ENCODE results near the gene NTM. TPM values are rescaled to one million over a fixed set of nuclear protein-coding genes. Genes with fewer than 3 reads are reported as not detected.

The NTM gene
- total RNA-seq, 2 donors from 2014 or later: not detected

GRCh38 chr11:131514062-131514461, 143.6 kb downstream of the NTM start:
- Mint-ChIP-seq H3K4me3 (no peak overlapping the region), H3K36me3 (ENCODE audit: low read depth) (no peaks in the 10 kb centered on the region), H3K4me1 (no peaks in the 10 kb centered on the region), H3K27me3 (no peaks in the 10 kb centered on the region), H3K27ac (no peak overlapping the region)
- ATAC-seq (no peak), DNase-seq (no peak)
- H3K9me3 ChIP-seq (ENCODE audit: control insufficient read depth, low read length, poor library complexity, severe bottlenecking): no peaks in the 10 kb centered on the region

GRCh38 chr11:131518305-131518838, 148.0 kb downstream of the NTM start:
- no peaks in the 10 kb centered on the region for H3K27me3 Mint-ChIP-seq
- no peaks in the 10 kb centered on the region for H3K4me1 Mint-ChIP-seq
- no peaks in the 10 kb centered on the region for H3K36me3 Mint-ChIP-seq (ENCODE audit: low read depth)
- no peak overlapping the region for H3K27ac Mint-ChIP-seq
- H3K9me3 ChIP-seq (ENCODE audit: control insufficient read depth, low read length, poor library complexity, severe bottlenecking): no peaks in the 10 kb centered on the region
- no peak overlapping the region for H3K4me3 Mint-ChIP-seq
- no peak for DNase-seq
- ATAC-seq: no peak

GRCh38 chr11:131522851-131523250, 152.4 kb downstream of the NTM start:
- Mint-ChIP-seq H3K27ac (no peak overlapping the region), H3K27me3 (peaks cover 11% of the 10 kb centered on the region), H3K4me3 (no peak overlapping the region), H3K36me3 (ENCODE audit: low read depth) (no peaks in the 10 kb centered on the region), H3K4me1 (no peaks in the 10 kb centered on the region)
- H3K9me3 ChIP-seq (ENCODE audit: control insufficient read depth, low read length, poor library complexity, severe bottlenecking): no peaks in the 10 kb centered on the region
- ATAC-seq (no peak), DNase-seq (no peak)

GRCh38 chr11:131530407-131530806, 160.0 kb downstream of the NTM start:
- ATAC-seq (no peak), DNase-seq (no peak)
- H3K36me3 Mint-ChIP-seq (ENCODE audit: low read depth): no peaks in the 10 kb centered on the region
- no peak overlapping the region for H3K4me3 Mint-ChIP-seq
- peaks cover 2% of the 10 kb centered on the region for H3K4me1 Mint-ChIP-seq
- no peak overlapping the region for H3K27ac Mint-ChIP-seq
- H3K27me3 Mint-ChIP-seq: peaks cover 16% of the 10 kb centered on the region
- no peaks in the 10 kb centered on the region for H3K9me3 ChIP-seq (ENCODE audit: control insufficient read depth, low read length, poor library complexity, severe bottlenecking)

DNA sequence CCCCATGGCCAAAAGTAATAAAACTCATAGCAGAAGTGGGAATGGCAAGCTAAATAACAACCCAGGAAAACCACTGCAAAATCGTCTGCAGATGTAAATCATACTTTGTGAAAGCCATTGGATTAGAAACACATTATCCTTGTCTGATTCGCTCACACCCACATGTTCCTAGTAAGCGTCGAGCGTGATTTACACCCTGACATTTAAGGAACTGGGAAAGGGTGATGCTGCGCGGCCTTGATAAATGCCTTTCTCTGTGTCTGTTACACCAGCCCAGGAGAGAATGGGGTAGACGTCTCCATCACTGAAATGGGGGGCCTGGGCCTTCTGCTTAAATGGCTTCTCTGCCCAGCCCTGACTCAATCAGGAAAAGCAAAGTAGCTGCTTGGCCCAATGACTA, 162.7 kb downstream of the NTM start:
- ATAC-seq: no peak
- no peak overlapping the region for H3K4me3 Mint-ChIP-seq

DNA sequence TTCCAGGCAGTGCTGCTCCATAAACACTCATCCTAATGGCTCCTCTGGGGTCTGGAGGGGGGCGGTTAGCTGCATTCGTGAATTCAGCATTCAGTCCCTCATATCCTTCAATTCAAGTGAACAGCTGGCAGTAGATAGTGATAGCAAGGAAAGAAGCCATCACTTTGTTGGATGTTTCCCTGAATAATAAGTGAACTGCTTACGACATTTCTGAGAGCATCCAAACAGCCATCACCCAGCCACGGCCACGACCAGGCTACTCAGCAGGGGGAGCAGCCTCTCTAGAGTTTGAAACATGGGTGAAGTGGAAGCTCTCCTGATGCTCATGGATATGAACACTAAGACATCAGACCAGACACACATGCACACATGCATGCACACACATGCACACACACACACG, 163.6 kb downstream of the NTM start:
- no peak for ATAC-seq
- H3K27me3 Mint-ChIP-seq: peaks cover 5% of the 10 kb centered on the region

More for the DNA sequence above, 162.7 kb downstream of the NTM start:
- H3K27ac Mint-ChIP-seq: no peak overlapping the region
- peaks cover 5% of the 10 kb centered on the region for H3K27me3 Mint-ChIP-seq
- H3K4me1 Mint-ChIP-seq: peaks cover 2% of the 10 kb centered on the region
- DNase-seq: no peak
- H3K9me3 ChIP-seq (ENCODE audit: control insufficient read depth, low read length, poor library complexity, severe bottlenecking): no peaks in the 10 kb centered on the region
- H3K36me3 Mint-ChIP-seq (ENCODE audit: low read depth): no peaks in the 10 kb centered on the region

GRCh38 chr11:131534611-131535010, 164.2 kb downstream of the NTM start:
- no peak for DNase-seq
- no peak for ATAC-seq
- H3K9me3 ChIP-seq (ENCODE audit: control insufficient read depth, low read length, poor library complexity, severe bottlenecking): no peaks in the 10 kb centered on the region
- no peak overlapping the region for H3K4me3 Mint-ChIP-seq
- H3K27me3 Mint-ChIP-seq: peaks cover 5% of the 10 kb centered on the region
- no peak overlapping the region for H3K27ac Mint-ChIP-seq
- H3K4me1 Mint-ChIP-seq: peaks cover 2% of the 10 kb centered on the region
- no peaks in the 10 kb centered on the region for H3K36me3 Mint-ChIP-seq (ENCODE audit: low read depth)

More for the DNA sequence above, 163.6 kb downstream of the NTM start:
- no peak overlapping the region for H3K4me3 Mint-ChIP-seq
- H3K4me1 Mint-ChIP-seq: peaks cover 2% of the 10 kb centered on the region
- H3K27ac Mint-ChIP-seq: no peak overlapping the region
- no peaks in the 10 kb centered on the region for H3K36me3 Mint-ChIP-seq (ENCODE audit: low read depth)
- no peaks in the 10 kb centered on the region for H3K9me3 ChIP-seq (ENCODE audit: control insufficient read depth, low read length, poor library complexity, severe bottlenecking)
- DNase-seq: no peak

DNA sequence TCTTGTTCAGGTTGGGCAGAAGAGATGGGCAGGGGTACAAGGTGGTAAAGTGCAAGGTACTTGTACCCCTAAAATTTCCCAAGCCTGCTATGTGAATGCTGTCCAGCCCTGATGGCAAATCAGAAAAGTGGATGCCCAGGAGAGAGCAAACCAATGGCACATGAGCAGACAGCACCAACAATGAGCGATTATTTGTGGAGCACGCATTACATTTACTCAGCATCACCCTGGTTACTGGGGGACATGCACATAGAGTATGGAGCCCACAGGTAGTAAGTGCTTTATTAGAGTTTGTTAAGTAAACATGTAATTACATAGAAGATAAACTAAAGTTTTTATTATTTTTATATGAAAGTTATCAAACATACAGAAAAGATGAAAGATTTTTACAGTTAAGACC, 165.7 kb downstream of the NTM start:
- peaks cover 5% of the 10 kb centered on the region for H3K27me3 Mint-ChIP-seq
- no peak overlapping the region for H3K27ac Mint-ChIP-seq
- peaks cover 2% of the 10 kb centered on the region for H3K4me1 Mint-ChIP-seq
- DNase-seq (no peak), ATAC-seq (no peak)
- no peaks in the 10 kb centered on the region for H3K36me3 Mint-ChIP-seq (ENCODE audit: low read depth)
- H3K4me3 Mint-ChIP-seq: no peak overlapping the region
- H3K9me3 ChIP-seq (ENCODE audit: control insufficient read depth, low read length, poor library complexity, severe bottlenecking): no peaks in the 10 kb centered on the region

GRCh38 chr11:131537196-131537595, 166.8 kb downstream of the NTM start:
- Mint-ChIP-seq H3K4me1 (no peaks in the 10 kb centered on the region), H3K27ac (no peak overlapping the region)

GRCh38 chr11:131537748-131538147, 167.3 kb downstream of the NTM start:
- no peaks in the 10 kb centered on the region for H3K9me3 ChIP-seq (ENCODE audit: control insufficient read depth, low read length, poor library complexity, severe bottlenecking)
- peaks cover 5% of the 10 kb centered on the region for H3K27me3 Mint-ChIP-seq
- H3K27ac Mint-ChIP-seq: no peak overlapping the region
- H3K4me1 Mint-ChIP-seq: no peaks in the 10 kb centered on the region
- H3K36me3 Mint-ChIP-seq (ENCODE audit: low read depth): no peaks in the 10 kb centered on the region
- H3K4me3 Mint-ChIP-seq: no peak overlapping the region
- ATAC-seq (no peak), DNase-seq (no peak)

More at GRCh38 chr11:131537196-131537595, 166.8 kb downstream of the NTM start:
- ATAC-seq (no peak), DNase-seq (no peak)
- H3K9me3 ChIP-seq (ENCODE audit: control insufficient read depth, low read length, poor library complexity, severe bottlenecking): no peaks in the 10 kb centered on the region
- H3K27me3 Mint-ChIP-seq: peaks cover 5% of the 10 kb centered on the region
- H3K4me3 Mint-ChIP-seq: no peak overlapping the region
- no peaks in the 10 kb centered on the region for H3K36me3 Mint-ChIP-seq (ENCODE audit: low read depth)

GRCh38 chr11:131538322-131538721, 167.9 kb downstream of the NTM start:
- Mint-ChIP-seq H3K4me3 (no peak overlapping the region), H3K36me3 (ENCODE audit: low read depth) (no peaks in the 10 kb centered on the region), H3K27me3 (peaks cover 3% of the 10 kb centered on the region), H3K4me1 (no peaks in the 10 kb centered on the region), H3K27ac (no peak overlapping the region)
- ATAC-seq: no peak
- H3K9me3 ChIP-seq (ENCODE audit: control insufficient read depth, low read length, poor library complexity, severe bottlenecking): no peaks in the 10 kb centered on the region
- no peak for DNase-seq

GRCh38 chr11:131540676-131541075, 170.3 kb downstream of the NTM start:
- H3K9me3 ChIP-seq (ENCODE audit: control insufficient read depth, low read length, poor library complexity, severe bottlenecking): no peaks in the 10 kb centered on the region
- H3K4me1 Mint-ChIP-seq: no peaks in the 10 kb centered on the region
- no peak overlapping the region for H3K4me3 Mint-ChIP-seq
- H3K27ac Mint-ChIP-seq: no peak overlapping the region
- no peaks in the 10 kb centered on the region for H3K36me3 Mint-ChIP-seq (ENCODE audit: low read depth)
- H3K27me3 Mint-ChIP-seq: no peaks in the 10 kb centered on the region
- DNase-seq (no peak), ATAC-seq (no peak)

GRCh38 chr11:131543389-131544025, 173.1 kb downstream of the NTM start:
- H3K9me3 ChIP-seq (ENCODE audit: control insufficient read depth, low read length, poor library complexity, severe bottlenecking): no peaks in the 10 kb centered on the region
- no peak overlapping the region for H3K27ac Mint-ChIP-seq
- no peaks in the 10 kb centered on the region for H3K36me3 Mint-ChIP-seq (ENCODE audit: low read depth)
- ATAC-seq: no peak
- H3K4me1 Mint-ChIP-seq: no peaks in the 10 kb centered on the region
- no peak for DNase-seq
- no peak overlapping the region for H3K4me3 Mint-ChIP-seq
- peaks cover 5% of the 10 kb centered on the region for H3K27me3 Mint-ChIP-seq

DNA sequence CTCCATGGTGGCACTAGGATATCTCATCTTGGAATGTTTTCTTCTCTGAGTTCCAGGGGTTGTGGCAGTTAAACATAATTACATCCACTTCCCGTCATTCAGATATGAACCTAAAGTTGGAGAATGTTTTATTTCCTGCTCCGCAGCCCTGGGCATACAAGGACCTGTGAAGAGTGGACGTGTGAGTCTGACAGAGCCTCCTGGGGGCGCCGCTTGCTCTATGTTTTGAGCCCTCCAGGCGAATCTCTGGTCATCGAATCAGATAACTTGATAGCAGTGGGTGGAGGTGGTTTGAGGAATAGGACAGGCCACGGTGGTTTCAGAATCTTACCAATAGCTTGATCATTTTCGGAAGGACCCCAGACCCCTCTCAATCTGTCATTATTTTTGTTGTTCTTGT, 174.2 kb downstream of the NTM start:
- Mint-ChIP-seq H3K36me3 (ENCODE audit: low read depth) (no peaks in the 10 kb centered on the region), H3K4me1 (no peaks in the 10 kb centered on the region), H3K27ac (no peak overlapping the region), H3K27me3 (peaks cover 5% of the 10 kb centered on the region), H3K4me3 (no peak overlapping the region)
- DNase-seq (no peak), ATAC-seq (no peak)
- no peaks in the 10 kb centered on the region for H3K9me3 ChIP-seq (ENCODE audit: control insufficient read depth, low read length, poor library complexity, severe bottlenecking)

All from T-helper 17 cell (primary cell).